ENCODE measurements around the gene RAPGEF6.

RAPGEF6 gene

GRCh38 chr5:131460133-131460532, 174.9 kb downstream of the RAPGEF6 start:
- DNase-seq (ENCODE audit: low read depth, low spot score), result no peak
- ChIA-PET POLR2A (no interaction called here), CTCF (interaction anchor here (1.0 kb wide), 1 partner anchor 547 kb away, joined by 3 read pairs; no protein-coding TSS in a partner anchor)
- no peak for TF ChIP-seq CTCF (IDR thresholded peaks at IDR 0.05; ENCODE audit: insufficient read depth, low read length, missing control alignments)
- no peak overlapping the region for H3K4me3 ChIP-seq (ENCODE audit: low read depth, low read length)

- H3K4me3 ChIP-seq (ENCODE audit: low read depth, low read length), result no peak overlapping the region
- ChIA-PET CTCF (interaction anchor here (1.0 kb wide), 1 partner anchor 548 kb away, joined by 3 read pairs; no protein-coding TSS in a partner anchor), POLR2A (no interaction called here)
- no peak for DNase-seq (ENCODE audit: low read depth, low spot score)
- no peak for TF ChIP-seq CTCF (IDR thresholded peaks at IDR 0.05; ENCODE audit: insufficient read depth, low read length, missing control alignments)
Measured at GRCh38 chr5:131459216-131459615, 175.8 kb downstream of the RAPGEF6 start.

- CTCF ChIA-PET, result no interaction called here
- no peak overlapping the region for H3K4me3 ChIP-seq (ENCODE audit: low read depth, low read length)
- POLR2A ChIA-PET, result no interaction called here
- no peak for DNase-seq (ENCODE audit: low read depth, low spot score)
- no peak for TF ChIP-seq CTCF (IDR thresholded peaks at IDR 0.05; ENCODE audit: insufficient read depth, low read length, missing control alignments)
Measured at GRCh38 chr5:131457193-131457592, 177.8 kb downstream of the RAPGEF6 start.

GRCh38 chr5:131450941-131451340, 184.1 kb downstream of the RAPGEF6 start:
- TF ChIP-seq CTCF (IDR thresholded peaks at IDR 0.05; ENCODE audit: insufficient read depth, low read length, missing control alignments), result no peak
- CTCF ChIA-PET, result interaction anchor here (1.0 kb wide), 1 partner anchor 13 kb away, joined by 3 read pairs; no protein-coding TSS in a partner anchor
- H3K4me3 ChIP-seq (ENCODE audit: low read depth, low read length), result no peak overlapping the region
- POLR2A ChIA-PET, result no interaction called here
- no peak for DNase-seq (ENCODE audit: low read depth, low spot score)

GRCh38 chr5:131441184-131441583, 193.8 kb downstream of the RAPGEF6 start:
- no peak for TF ChIP-seq CTCF (IDR thresholded peaks at IDR 0.05; ENCODE audit: insufficient read depth, low read length, missing control alignments)
- POLR2A ChIA-PET, result no interaction called here
- DNase-seq (ENCODE audit: low read depth, low spot score), result no peak
- H3K4me3 ChIP-seq (ENCODE audit: low read depth, low read length), result no peak overlapping the region
- CTCF ChIA-PET, result interaction anchor here (0.8 to 1.3 kb wide), 2 partner anchors 9 to 18 kb away, joined by 3 to 5 read pairs; no protein-coding TSS in a partner anchor

GRCh38 chr5:131436081-131436480, 198.9 kb downstream of the RAPGEF6 start:
- CTCF ChIA-PET, result interaction anchor here (1.1 to 1.5 kb wide), 2 partner anchors 11 to 13 kb away, joined by 3 to 5 read pairs; no protein-coding TSS in a partner anchor
- DNase-seq (ENCODE audit: low read depth, low spot score), result no peak
- POLR2A ChIA-PET, result no interaction called here
- no peak overlapping the region for H3K4me3 ChIP-seq (ENCODE audit: low read depth, low read length)
- TF ChIP-seq CTCF (IDR thresholded peaks at IDR 0.05; ENCODE audit: insufficient read depth, low read length, missing control alignments), result no peak
